GM15510 (cell line): ENCODE measurements around the gene HIPK2.

ENCODE experiments used
- POLR2A ChIP-seq: IDR thresholded peaks from 3 replicates; pipeline ENCODE4 v1.6.1; 2011; ENCODE audit warnings: borderline replicate concordance; ENCODE audit not compliant: insufficient read length; ENCODE audit errors: extremely low read depth

The HIPK2 gene

GRCh38 chr7:139706837-139707236, 71.0 kb downstream of the HIPK2 start:
- no peak for TF ChIP-seq POLR2A

- TF ChIP-seq POLR2A = no peak
Observed at GRCh38 chr7:139704308-139704879, 73.4 kb downstream of the HIPK2 start.

DNA sequence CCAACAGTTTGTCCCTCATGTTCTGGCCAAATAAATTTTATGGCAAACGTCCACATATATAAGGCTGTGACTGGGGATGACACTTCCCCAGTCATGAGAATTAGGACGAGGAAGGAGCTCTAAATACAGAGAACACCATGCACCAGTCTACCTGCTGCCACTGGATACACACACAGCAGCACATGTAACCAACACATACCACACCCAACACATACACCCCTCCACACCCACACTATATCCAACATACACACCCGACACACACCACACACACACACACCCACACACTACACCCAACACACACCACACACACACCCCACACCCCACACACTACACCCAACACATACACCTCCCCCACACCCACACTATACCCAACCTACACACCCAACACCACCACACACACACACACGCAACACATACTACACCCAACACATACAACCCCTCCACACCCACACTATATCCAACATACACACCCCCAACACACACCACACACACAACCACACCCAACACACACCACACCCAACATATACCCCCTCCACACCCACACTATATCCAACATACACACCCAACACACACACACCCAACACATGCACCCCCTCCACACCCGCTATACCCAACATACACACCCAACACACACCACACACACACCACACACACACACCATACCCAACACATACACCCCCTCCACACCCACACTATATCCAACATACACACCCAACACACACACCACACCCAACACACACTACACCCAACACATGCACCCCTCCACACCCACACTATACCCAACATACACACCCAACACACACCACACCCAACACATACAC, 74.1 kb downstream of the HIPK2 start:
- no peak for TF ChIP-seq POLR2A

GRCh38 chr7:139702811-139703486, 74.8 kb downstream of the HIPK2 start:
- no peak for TF ChIP-seq POLR2A

DNA sequence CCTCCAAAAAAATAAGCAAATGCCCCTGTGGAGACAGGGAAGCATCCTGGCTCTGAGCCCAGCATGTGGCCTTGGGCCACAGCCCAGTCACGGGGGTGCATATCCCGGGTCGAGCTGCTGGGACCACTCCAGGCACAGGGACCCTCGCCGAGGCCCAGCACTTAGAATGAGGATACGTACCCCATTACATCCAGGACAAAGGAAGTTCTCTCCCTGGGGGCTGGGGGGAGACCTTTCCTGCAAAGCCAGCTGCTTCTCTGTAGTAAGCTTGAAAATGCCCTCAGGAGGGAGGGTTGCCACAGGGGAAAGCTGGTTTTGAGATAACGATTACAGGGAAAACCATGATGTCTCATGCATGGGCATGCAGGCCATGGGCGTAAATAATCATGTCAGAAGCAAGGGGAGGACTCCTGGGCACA, 75.5 kb downstream of the HIPK2 start:
- TF ChIP-seq POLR2A = no peak

GRCh38 chr7:139701908-139702307, 75.9 kb downstream of the HIPK2 start:
- TF ChIP-seq POLR2A = no peak

DNA sequence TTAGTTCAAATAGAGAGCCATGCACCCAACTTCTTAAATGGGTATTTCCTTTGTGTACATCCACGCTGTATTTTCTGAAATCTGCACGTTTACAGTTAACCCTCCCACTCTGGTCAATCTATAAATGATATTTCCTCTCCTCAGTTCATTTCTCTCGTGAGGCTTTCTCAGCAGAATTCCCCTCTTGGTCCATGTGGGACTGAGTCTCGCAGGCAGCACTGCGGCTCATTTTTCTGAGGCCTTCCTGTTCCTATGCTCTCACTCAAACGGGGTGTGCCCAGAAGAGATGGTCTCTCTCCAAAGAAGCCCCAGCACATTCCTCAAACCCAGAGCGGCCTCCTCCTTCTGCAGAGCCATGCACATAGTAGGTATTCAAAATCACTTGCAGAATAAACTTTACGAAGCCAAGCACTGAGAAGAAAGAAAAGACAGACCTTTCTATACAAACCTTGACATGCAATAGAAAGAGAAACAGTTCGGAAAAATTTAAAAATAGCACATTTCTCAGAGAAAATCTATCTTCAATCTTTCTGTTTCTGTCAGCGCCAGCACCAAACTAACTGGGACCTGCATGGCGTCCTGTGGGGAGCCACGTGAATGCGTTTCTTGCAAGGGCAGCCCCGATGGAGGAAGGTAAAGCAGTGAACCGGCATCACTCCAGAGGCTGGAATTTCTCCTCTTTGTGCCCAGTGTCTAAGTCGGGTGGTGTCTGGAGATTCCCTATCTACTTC, 77.1 kb downstream of the HIPK2 start:
- no peak for TF ChIP-seq POLR2A

DNA sequence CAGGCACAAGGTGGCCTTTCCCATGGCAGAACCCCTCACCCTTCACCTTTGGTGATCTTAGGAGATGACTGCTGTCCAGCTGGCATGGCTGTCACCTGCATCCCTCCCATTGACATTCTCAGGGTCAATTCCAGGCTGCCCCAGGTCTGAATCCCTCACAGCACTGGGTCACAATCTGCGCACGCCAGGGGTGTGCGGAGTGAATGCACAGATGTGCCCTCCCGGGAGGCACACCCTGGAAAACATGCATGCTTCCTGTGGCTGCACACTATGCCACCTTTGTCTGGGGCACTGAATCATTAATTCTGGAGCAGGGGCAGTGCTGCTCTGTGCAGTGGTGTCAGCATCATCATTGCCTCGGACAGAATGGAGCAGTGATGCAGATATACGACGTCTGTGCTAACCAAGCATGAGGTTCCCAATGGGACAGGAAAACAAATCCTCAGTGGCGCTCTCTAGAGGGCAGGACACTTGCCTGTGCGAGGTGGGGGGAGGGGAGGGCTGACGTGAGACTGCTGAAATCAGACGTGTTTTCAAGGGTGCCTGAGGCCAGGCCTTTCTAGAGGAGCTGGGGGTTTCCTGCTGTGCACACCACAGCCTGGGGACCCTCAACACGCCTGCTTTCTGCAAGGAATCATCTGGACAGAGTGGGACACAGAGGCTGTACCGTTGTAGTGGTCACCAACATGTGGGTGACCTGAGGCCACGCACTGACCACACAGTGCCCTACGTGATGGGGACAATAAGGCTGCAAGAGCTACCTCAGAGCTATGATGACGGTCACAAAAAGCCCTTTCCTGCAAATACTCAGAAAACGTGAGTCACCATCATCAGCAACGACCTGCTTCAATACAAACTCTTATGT, 77.9 kb downstream of the HIPK2 start:
- TF ChIP-seq POLR2A = no peak

DNA sequence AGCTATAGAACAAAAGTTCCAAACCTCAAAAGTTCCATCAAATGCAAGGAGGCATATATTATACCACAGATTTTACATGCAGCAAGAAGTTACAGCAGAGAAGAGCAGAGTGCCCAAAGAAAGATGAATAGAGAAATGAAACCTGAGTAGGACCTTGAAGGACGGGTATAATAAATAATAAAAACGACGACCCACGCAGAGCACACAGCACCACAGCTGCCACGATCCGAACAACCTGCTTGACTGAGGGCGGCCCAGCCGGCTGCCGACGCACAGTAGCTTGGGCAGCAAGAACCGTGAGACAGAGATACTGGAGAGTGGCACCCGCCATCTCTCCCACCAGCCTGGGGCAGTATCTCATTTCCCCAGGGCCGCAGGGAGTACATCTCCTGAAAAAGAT, 79.0 kb downstream of the HIPK2 start:
- no peak for TF ChIP-seq POLR2A

- no peak for TF ChIP-seq POLR2A
Observed at GRCh38 chr7:139698278-139698677, 79.5 kb downstream of the HIPK2 start.

DNA sequence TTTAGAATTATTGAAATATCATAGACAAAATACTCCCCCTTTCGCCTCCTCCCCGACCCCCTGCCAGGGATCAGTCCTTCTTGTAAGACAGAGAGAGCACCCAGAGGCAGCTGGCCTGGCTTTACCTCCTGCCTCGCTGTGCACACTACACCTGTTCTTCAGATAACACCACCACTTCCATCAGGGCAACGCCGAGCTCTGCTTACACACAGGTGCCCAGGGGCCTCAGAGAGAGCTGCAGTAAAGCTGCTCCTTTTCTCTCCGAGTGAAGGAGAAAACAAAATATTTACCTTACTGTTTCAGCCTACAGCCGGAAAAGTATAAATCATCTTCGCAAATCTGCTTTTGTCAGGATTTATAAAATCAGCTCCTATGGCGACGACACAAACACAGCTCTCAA, 80.7 kb downstream of the HIPK2 start:
- TF ChIP-seq POLR2A = no peak

- TF ChIP-seq POLR2A = no peak
Observed at GRCh38 chr7:139696552-139696951, 81.2 kb downstream of the HIPK2 start.

DNA sequence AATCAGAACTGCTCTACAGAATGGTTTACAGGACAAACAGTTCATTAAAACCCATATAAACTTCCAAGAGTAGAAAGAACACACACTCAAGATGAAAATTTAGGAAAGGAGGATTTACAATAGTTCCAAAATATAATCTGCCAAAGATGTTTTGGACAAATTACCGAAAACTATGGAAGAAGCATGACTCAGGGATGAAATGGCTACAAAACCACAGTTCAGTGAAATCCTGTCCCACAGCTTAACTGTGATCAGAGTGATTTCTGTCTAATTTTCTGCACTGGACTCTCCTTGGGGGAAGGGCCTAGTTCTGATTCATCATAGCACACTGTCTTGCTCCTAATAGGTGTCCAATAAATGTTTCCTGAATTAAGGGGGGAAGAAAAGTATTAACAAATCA, 82.2 kb downstream of the HIPK2 start:
- TF ChIP-seq POLR2A = no peak

DNA sequence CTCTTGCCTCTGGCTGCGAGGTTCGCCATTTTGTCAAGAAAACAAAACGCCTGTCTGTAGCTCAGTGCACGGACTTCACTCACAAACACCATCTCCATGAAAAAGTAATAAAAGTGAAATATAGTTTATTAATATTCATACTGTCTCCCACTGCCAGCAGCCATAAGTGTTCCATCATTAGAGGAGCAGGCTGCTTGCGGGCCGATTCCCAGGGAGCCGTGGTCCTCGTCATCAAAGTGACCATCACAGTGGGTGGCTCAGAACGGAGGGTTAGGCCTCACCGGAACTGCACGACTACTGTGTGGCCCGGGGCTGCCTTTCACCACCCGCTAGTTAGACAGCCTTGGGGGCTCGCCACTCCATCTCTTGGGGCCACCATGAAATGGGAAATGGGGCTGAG, 82.7 kb downstream of the HIPK2 start:
- no peak for TF ChIP-seq POLR2A
